GF-D8 (cell line): ENCODE data around the gene TCP1.
"Not testable (repeated sequence)": the region's sequence is repeated elsewhere in the genome, so short reads cannot be mapped to it uniquely, and the experiment has no call there.

Source experiments
- DNase-seq: peaks from one replicate; lab custom pipeline; 2025; lab: John Stamatoyannopoulos, UW

The TCP1 gene

DNA sequence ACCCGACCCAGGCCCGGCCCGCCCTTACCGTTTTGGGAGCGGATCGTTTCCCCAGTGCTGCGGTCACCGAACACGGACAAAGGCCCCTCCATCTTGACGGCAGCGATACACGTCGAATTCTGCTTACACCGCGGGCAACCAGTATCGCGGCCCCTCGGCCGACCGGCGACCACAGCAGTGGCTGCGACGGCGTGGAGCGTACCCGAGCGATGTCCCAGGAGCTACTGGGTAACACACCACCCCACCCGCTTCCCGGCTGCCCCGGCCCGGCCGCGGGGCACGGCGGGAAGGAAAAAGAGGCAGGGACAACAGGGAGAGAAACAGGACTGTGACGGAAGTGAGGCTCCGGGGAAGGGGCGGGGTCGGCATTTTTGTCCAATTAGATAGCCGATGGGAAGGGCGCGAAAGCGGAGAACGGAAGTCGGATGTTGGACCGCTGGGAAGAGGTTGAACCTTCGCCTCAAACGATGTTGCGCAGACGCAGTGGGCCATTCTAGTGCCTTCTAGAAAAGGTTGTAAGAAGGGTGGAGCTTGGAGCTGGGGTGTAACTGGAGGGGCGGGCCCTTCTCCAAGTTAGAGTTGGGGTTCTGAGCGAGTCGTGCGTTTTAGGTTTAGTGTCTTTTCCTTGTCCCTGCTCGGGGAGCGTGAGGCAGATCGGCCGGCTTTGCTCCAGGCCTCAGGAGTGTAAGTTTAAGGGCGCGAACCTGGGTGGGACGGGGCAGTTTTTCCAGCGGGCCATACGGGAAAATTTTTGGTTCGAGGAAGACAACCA lies at the start of gene TCP1:
TCP1 (minus strand) TSS at position 226 of the 772 bp plus-strand sequence; CDS start at position 92, 134 bp downstream.
- DNase-seq, result peak; percentile 98

DNA sequence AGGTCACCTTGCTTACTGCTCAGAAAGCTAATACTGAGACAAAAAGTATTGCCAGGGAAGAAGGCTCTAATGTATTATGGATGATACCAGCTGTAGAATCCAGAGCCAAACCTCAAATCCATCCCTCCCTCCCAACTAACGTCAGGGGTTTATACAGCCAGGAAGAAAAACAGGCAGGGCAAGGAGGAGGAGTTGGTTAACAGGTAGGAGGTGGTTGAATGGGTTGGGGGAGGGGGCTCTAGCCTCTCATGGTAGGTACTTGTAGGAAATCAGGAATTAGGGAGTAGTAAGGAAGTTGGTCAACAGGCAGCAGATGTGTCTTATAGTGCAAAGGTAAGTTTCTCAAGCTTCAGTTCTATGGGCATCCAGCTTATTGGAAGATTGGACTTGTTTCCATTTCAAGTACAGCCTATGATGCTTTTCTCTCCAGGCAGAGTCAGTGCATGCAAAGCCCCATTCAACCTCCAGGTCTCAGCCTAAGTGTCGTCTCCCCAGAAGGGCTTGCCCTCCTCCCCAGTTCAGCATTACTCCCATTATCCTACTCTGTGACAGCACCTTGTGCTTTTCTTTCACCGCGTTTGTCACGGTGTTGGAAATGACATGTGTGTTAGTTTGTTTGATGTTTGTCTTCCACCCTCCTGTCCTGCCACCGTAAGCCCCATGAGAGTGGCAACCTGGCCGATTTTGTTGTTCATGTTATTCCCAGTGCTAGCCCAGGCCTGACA lies 48.8 kb upstream of the TCP1 start:
- DNase-seq, result no peak

DNA sequence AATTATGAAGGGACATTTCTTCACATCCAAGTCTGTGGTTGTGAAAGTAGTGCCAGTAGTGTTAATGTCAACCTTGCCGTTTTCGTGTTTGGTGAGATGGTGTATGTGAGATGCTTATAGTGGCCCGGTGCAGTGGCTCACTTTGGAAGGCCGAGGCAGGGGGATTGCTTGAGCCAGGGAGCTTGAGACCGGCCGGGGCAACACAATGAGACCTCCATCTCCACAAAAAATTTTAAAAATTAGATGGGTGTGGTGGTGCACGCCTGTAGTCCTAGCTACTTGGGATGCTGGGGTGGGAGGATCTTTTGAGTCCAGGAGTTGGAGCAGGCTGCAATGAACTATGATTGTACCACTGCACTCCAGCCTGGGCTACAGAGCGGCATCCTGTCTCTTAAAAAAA lies 48.1 kb upstream of the TCP1 start:
- no peak for DNase-seq

DNA sequence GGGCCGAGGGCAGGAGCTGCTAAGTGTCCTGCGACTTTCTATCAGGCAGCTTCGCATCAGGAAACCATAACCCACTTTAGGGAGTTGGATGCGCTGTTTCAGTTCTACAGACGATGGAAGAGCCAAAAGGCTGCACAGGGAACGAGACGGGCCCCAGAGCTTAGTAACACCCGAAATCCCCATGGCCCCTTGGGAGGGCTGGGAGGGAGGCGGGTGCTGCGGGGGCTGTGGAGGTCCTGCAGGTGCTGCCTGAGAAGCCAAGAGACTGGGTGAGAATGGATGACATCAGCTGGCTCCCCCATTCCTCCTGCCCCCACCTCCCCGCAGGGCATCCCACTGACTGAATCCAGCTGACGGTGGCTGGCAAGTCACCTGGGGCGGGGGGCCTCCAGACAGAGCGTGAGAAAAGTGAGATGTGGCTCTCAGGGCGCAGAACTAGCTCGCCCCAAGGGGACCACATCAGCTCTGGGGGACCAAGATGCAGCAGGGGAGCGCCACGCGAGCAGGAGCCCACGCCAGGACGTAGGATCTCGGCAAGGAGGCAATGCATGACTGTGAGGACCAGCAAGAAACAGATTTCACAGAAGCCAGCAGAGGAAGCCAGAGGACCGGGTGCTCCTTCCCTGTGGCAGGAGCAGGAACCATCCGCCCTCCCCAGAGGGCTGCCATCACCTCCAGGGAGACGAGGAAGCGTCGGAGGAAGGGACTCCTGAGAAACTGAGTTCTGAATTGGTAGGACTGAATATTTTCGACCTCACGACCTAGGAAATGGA lies 47.5 kb upstream of the TCP1 start:
- DNase-seq, result no peak

DNA sequence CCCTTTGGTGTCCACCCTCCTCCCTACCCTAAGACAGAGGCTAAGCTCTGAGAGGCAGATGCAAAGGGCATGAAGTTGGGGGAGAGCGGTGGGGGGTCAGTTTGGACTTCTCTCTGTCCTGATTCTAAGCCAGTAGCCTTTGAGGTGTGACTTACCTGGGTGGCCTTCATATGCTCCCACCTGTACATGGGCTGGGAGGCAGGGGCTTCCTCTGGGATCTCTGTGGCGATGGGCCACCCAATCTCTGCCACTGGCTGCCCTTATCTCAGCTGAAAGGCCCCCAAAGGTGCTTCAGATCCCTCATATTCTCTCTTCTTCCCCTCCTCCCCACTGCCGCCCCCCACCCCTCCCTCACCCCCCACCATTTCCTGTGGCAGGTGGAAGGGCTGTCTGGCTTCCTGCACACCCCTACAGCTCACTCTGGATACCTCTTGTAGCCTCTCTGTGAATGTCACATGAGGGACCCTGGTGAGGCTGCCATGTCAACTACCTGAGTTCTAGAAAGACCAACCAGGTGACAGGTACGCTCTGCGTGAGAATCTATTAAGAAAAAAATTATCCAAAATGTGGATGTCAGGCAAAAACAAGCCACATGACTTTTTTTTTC lies 44.7 kb upstream of the TCP1 start:
- no peak for DNase-seq

DNA sequence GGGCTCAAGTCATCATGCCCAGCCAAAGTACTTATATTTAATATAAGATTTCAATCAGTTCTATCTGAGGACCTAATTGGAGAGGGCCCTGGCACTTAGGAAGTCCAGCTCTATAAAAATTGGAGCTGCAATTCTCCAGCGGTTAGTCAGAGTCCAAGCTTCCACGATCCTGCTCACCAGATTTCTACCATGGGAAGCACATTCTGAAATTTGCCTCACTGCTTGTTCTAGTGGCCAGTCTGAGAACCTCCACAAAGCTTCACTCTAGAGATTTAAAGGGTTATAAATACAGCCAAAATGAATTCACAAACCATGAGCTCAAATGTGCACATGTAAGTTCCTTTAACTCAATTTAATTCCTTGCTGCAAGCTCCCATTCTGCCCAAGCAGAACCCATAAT lies 44.2 kb upstream of the TCP1 start:
- DNase-seq, result no peak

DNA sequence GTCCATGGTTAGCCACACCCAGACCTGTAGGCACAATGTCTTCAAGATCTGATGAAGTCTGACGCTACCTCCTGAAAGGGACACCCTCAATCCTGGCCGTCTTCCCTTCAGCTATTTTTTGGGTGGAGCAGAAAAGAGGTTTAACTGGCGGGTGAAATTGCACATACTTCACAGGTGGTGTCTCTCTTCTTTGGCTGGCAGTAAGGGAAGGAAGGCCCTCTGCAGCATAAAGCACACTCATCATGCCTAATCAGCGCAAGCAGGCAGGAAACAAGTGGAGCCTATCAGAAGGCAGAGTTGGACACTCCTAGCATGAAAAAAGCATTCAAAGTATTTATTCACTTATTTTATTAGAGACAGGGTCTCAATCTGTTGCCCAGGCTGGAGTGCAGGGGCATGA lies 43.5 kb upstream of the TCP1 start:
- DNase-seq, result no peak

DNA sequence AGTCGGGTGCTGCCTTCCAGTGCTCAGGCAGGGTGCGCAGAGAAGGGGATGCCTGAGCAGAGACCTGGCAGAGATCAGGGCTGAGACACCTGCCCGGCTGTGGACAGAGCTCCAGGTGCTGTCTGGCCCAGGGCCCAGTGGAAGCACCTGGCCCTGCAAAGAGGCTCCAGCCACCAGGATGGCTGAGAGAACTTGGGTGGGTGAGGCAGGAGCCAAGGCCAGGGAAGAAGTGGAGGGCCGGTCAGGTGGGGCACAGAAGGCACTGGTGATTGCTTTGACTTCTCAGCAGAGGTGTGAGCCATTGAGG lies 41.9 kb upstream of the TCP1 start:
- DNase-seq, result no peak

DNA sequence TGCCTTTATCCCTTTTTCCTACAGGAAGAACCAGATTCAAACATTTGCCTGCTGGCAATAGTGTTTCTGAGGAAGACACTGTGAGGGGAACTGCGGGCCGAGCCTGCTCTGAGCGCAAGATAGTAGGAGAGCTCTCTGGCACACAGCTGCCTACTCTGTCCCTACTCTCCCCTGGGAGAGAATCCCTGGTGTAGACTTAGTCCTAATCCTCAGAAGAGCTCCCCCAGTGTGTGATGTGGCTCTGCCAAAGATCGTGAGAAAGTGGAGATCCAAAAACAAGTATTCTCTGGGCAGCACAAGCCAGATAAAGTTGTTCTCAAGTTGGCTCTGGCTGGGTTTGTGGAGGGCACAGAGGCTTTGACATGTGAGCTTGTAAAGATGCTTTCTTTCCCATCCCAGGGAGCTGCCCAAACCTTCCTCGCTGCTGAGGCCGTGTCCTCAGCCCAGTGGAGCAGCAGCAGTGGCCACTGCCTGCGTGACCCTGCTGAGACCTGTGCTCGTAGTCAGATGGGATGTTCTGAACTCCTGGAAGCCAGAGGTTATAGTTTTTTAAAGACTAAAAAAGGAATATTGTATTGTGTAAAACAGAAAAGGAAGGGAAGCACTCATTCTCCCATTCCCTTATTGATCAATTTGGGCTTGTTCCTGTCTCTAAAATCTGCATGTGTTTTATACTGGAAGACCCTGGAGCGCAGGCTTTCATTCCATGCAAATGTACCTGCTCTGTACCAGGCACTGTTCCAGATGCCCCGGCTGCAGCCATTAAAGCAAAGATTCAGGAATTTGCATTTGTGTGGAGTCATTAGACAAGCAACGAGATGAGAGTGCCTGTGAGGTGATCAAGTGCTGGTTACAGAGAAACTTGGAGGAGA lies 41.3 kb upstream of the TCP1 start:
- no peak for DNase-seq

DNA sequence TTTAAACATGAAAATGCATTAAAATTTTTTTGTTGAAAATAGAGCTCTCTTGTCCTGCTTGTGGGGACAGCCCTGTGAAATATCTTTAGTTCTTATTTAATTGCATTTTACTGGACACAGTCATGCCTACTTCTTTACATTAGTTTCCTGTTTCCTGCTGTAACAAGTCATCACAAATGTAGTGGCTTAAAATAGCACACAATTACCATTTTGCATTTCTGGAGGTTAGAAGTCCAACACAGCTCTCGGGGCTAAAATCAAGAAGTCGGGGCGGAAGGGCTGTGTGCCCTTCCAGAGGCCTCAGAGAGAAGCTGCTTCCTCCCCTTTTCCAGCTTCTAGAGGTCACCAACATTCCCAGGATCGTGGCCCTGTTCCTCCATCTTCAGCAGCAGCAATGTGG lies 40.1 kb upstream of the TCP1 start:
- DNase-seq, result no peak

DNA sequence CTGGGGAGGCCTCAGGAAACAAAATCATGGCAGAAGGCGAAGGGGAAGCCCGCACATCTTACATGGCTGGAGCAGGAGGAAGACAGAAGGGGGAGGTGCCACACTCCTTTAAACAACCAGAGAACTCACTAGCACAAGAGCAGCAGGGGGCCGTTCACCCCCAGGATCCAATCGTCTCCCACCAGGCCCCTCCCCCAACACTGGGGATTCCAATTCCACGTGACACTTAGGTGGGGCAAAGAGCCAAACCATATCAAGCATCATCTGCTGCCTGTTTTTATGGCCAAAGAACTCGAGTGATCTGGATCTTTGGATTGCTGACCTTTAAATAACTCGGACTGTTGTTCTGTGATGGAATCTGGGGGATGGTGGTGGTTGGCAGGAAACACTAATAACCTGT lies 38.7 kb upstream of the TCP1 start:
- no peak for DNase-seq

DNA sequence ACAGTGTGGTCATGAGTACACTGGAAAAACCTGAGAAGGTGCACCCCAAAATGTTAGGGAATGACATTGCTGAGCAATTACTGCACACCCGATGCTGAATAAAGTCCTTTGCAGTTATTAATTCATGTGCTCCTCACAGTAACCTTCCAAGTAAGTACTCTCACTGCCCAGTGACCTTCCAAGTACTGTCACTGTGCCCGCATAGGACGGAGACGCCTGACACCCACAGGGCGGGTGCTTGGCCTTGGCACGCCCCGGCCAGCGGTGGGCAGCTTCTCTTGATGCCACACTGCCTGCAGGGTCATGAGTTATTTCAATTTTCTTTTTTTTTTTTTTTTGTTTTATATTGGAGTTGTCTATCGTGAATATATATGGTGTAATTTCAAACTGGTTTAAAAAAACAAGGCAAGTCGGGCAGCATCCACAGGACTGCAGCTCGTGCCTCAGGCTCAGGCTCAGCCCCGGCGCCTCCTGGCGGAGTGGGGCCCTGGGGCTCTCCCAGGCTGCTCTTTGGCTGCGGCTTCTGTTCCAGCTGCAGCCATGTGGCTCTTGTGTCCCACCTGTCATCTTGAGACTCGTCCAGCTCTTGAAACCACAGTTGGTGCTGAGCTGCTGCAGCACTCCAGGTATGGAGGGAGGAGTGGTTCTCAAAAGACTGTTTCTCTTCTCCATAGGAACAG lies 37.7 kb upstream of the TCP1 start:
- DNase-seq, result no peak

DNA sequence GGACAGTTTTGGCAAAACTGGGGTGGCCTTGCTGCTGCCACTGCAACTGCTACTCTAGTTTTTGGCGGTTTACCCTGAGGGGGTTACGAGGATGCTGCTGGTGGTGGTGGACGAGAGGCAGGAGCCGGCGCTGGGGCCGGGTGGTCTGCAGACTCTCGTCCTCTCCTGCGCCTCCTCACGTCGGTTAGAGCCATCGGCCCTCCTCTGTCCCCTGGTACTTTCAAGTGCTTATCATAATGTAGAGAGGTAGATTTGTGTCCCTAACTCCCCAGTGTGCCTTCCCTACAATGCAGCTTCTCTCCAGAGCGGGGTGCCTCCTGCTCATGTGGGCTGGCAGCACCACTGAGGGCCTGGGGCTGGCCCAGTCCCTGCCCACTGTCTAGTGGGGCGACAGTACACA lies 36.6 kb upstream of the TCP1 start:
- no peak for DNase-seq

DNA sequence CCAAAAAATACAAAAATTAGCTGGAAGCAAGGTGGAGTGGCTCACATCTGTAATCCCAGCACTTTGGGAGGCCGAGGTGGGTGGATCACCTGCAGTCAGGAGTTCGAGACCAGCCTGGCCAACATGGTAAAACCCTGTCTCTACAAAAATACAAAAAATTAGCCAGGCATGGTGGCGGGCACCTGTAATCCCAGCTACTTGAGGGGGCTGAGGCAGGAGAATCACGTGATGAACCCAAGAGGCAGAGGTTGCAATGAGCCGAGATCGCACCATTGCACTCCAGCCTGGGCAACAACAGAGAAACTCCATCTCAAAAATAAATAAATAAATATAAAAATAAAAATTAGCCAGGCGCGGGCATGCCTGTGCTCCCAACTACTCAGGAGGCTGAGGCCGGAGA lies 35.3 kb upstream of the TCP1 start:
- not testable (repeated sequence) for DNase-seq

DNA sequence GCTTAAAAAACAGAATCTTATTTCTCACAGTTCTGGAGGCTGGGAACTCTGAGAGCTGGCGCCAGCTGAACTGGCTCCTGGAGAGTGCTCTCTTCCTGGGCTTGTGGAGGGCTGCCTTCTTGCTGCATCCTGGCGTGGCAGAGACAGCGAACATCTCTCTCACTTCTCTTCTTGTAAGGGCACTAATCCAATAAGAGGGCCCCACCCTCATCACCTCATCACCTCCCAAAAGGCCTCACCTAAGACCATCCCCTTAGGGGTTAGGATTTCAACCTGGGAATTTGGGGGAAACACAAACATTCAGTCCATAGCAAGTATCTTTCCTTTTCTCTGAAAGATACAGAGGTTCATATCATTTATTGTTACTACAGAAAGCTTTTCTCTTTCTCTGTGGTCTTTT lies 34.6 kb upstream of the TCP1 start:
- no peak for DNase-seq

DNA sequence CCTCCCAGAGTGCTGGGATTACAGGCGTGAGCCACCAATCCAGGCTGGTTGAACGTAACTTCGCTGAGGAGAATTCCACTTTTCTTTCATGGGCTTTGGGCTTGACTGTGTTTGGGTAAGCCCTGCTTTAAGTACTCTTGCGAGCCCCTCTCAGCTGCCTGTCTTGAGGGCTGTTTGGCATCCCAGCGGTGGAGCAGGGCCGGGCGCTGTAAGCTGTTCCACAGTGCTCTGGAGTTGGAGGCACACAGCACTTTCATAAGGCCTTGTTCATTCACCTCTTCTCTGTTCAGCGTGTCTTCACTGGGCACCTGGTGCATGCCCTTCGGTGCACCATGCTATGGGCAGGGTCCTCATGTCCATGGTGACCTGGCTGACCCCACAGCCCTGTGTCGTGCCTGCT lies 32.3 kb upstream of the TCP1 start:
- no peak for DNase-seq

DNA sequence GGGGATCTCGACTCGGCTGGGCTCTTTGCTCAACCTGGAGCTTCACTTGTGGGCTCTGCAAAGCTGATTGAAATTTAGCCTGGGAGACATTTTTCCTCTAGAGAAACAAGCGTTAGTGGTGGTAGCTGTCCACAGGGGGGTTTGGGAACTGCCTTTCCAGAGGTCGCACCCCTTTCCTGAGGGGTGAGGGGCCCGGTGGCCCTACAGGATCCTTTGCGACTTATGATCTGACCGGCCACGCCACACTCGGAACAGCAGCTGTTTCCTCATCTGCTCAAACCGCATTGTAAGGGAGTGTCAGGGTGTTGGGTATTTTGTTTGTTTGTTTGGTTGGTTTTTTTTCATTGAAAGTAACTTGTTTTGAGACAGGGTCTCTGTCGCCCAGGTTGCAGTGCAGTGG lies 31.7 kb upstream of the TCP1 start:
- no peak for DNase-seq

DNA sequence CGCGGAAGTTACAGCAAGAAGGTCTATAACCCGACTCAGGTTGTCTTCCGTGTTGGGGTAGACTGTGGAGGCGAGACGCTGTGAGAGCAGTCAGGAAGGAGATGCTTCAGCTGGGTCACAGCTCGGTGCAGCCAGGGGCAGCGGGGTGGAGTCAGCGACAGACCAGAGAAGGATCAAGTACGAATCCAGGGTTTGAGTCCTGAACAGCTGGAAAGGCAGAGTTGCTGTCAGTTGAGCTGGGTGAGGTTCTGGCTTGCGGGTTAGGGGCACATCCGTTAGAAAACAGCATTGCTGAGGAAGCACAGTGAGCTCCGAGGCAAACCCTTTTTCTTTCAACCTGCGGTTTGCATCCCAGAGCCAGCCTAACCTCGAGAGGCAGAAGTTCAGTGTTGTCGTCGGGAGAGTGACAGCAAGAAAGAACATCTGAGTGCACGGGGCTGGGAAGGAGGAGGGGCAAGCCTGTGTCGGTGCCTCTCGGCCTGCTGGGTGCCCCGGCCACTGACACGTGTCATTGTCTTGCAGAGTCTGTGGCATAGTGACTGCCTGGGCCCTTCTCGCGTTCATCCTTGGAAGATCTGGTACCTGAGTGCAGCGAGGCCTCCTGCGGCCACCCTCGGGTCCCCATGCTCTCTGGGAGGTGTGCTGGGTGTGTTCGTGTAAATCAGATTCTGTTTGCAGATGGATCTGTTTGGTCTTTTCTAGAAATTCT lies 30.7 kb upstream of the TCP1 start:
- DNase-seq, result peak; percentile 43

DNA sequence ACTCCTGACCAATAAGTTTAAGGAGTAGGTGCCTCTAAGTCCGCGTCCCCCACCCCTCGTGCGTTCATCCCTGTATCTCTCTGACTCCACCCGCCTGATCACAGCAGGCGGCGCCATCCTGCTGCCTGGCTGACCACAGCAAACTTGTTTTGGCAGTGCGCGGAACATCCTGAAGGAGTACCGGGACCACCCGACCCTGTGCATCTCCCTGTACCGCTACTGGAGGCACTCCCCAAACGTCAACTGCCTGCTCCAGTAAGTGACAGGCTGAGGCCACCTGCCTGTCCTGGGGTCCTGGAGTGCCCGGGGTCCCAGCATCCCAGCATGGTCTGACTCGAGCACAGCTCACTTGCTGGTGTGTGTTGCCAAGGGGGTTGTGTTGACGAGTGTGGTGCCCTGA lies 29.7 kb upstream of the TCP1 start:
- no peak for DNase-seq

DNA sequence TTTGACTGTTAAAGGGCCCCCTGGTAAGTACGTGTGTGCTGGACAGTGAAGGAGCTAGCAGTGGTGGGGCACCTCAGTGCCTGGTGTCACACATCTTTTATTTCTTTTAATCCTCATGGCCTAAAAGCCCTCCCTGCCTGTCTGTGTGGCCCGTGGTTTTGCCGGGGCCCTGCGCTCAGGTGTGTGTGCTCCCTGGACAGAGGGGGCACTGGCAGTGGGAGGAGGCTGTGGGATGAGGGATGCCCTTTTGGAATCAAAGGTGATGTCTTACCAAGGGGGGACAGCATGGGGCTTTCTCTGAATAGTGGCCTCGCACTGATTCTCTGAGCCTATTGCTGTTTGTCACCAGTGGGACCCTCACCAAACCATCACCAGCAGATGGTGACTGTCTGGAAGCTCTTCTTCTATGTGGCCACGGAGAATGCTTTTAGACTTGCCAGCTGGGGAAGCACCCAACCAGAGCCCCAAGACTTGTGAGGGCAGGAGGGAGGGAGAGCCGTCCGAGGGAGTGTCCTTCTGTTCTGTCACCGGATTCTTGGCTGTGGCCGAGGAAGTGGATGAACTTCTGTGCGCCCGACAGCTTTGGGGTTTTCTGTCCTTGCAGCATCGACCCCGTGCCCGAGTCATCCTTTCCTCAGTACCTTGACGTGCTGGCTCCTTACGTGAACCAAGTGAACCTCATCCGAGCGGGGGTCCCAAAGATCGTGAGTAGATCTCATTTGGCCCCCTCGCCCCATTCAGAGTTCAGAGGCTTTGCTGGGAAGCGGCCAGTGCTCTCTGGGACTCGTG lies 28.7 kb upstream of the TCP1 start:
- no peak for DNase-seq
